Upper lobe of left lung (tissue), 4 donors: ENCODE results near the gene MT1E.

Experiments used
- CTCF ChIP-seq, 6 experiments: fragments of 450-650 bp in 4 of 6; fragments of 200-600 bp in 2 of 6; sonication (generic) in 2 of 6; IDR thresholded peaks; one replicate each; pipeline ENCODE4 v1.5.1; 2016 to 2019; ENCODE audit warnings: antibody characterized with exemption in 6 of 6
- POLR2A ChIP-seq, 4 donors: fragments of 450-650 bp; IDR thresholded peaks; one replicate each; pipeline ENCODE4 v1.5.1; 2016 to 2017; ENCODE audit warnings: antibody characterized with exemption in 4 of 4, mild to moderate bottlenecking in 2 of 4
- POLR2AphosphoS5 ChIP-seq, 2 donors: sonication (generic); formaldehyde crosslinking; IDR thresholded peaks; one replicate each; pipeline ENCODE4 v1.5.1; 2017; ENCODE audit warnings: antibody characterized with exemption in 2 of 2

- TF ChIP-seq CTCF (IDR thresholded peaks at IDR 0.05) (no peak), POLR2AphosphoS5 (IDR thresholded peaks at IDR 0.05) (no peak), POLR2A (IDR thresholded peaks at IDR 0.05) (no peak)
Observed at GRCh38 chr16:56589141-56590039, 36.2 kb upstream of the MT1E start, which contains the start of gene MT3.
